ENCODE measurements around the gene SLC47A1.

SLC47A1 gene

GRCh38 chr17:19495828-19496528 is 37.7 kb upstream of the SLC47A1 start:
- TF ChIP-seq CTCF (IDR thresholded peaks at IDR 0.05; ENCODE audit: borderline replicate concordance, extremely low read depth, low read length, poor library complexity, severe bottlenecking) (no peak), EZH2 (IDR thresholded peaks at IDR 0.05; ENCODE audit: borderline replicate concordance, low read depth, low read length, severe bottlenecking) (no peak)
- H3K27ac ChIP-seq (ENCODE audit: low read length) = no peak overlapping the region
- no peak overlapping the region for H2AFZ ChIP-seq (ENCODE audit: low read depth, low read length)

GRCh38 chr17:19497624-19498023 is 36.0 kb upstream of the SLC47A1 start:
- Histone ChIP-seq H3K79me2 (ENCODE audit: insufficient read depth, low read length) (no peaks in the 10 kb centered on the region), H3K9me3 (ENCODE audit: insufficient read depth, low read length, severe bottlenecking) (no peaks in the 10 kb centered on the region), H3K27ac (ENCODE audit: low read length) (no peak overlapping the region), H3K36me3 (ENCODE audit: insufficient read depth, low read length) (no peaks in the 10 kb centered on the region), H3K9ac (ENCODE audit: low read depth, low read length) (no peak overlapping the region), H3K27me3 (ENCODE audit: insufficient read depth, low read length, poor library complexity) (peaks cover 4% of the 10 kb centered on the region), H4K20me1 (ENCODE audit: insufficient read depth, low read length) (no peaks in the 10 kb centered on the region; the same call in 1 of the 2 replicates), H3K4me2 (ENCODE audit: insufficient read depth, low read length) (no peak overlapping the region), H3K4me1 (ENCODE audit: insufficient read depth, low read length) (no peaks in the 10 kb centered on the region), H3K4me3 (ENCODE audit: low read depth in 1 of 2, low read length in 2 of 2) (no peak overlapping the region), H2AFZ (ENCODE audit: low read depth, low read length) (no peak overlapping the region)
- no peak for DNase-seq
- TF ChIP-seq CTCF (IDR thresholded peaks at IDR 0.05; ENCODE audit: borderline replicate concordance, extremely low read depth, low read length, poor library complexity, severe bottlenecking) = no peak
- no peak for TF ChIP-seq EZH2 (IDR thresholded peaks at IDR 0.05; ENCODE audit: borderline replicate concordance, low read depth, low read length, severe bottlenecking)
- no peak for ATAC-seq (ENCODE audit: insufficient read depth, low read depth)

More at GRCh38 chr17:19495828-19496528, 37.7 kb upstream of the SLC47A1 start:
- H3K4me2 ChIP-seq (ENCODE audit: insufficient read depth, low read length) = no peak overlapping the region
- ATAC-seq (ENCODE audit: insufficient read depth, low read depth) (no peak), DNase-seq (no peak)
- H3K36me3 ChIP-seq (ENCODE audit: insufficient read depth, low read length) = no peaks in the 10 kb centered on the region
- H4K20me1 ChIP-seq (ENCODE audit: insufficient read depth, low read length) = no peaks in the 10 kb centered on the region; the same call in 1 of the 2 replicates
- H3K4me3 ChIP-seq (ENCODE audit: low read depth in 1 of 2, low read length in 2 of 2) = no peak overlapping the region
- no peaks in the 10 kb centered on the region for H3K9me3 ChIP-seq (ENCODE audit: insufficient read depth, low read length, severe bottlenecking)
- H3K27me3 ChIP-seq (ENCODE audit: insufficient read depth, low read length, poor library complexity) = peaks cover 4% of the 10 kb centered on the region
- H3K79me2 ChIP-seq (ENCODE audit: insufficient read depth, low read length) = no peaks in the 10 kb centered on the region
- no peaks in the 10 kb centered on the region for H3K4me1 ChIP-seq (ENCODE audit: insufficient read depth, low read length)
- H3K9ac ChIP-seq (ENCODE audit: low read depth, low read length) = no peak overlapping the region

- H3K4me2 ChIP-seq (ENCODE audit: insufficient read depth, low read length) = no peak overlapping the region
- ATAC-seq (ENCODE audit: insufficient read depth, low read depth) (no peak), DNase-seq (no peak)
- H3K4me3 ChIP-seq (ENCODE audit: low read depth in 1 of 2, low read length in 2 of 2) = no peak overlapping the region
- no peak for TF ChIP-seq CTCF (IDR thresholded peaks at IDR 0.05; ENCODE audit: borderline replicate concordance, extremely low read depth, low read length, poor library complexity, severe bottlenecking)
- no peak for TF ChIP-seq EZH2 (IDR thresholded peaks at IDR 0.05; ENCODE audit: borderline replicate concordance, low read depth, low read length, severe bottlenecking)
- no peak overlapping the region for H3K27ac ChIP-seq (ENCODE audit: low read length)
- no peaks in the 10 kb centered on the region for H4K20me1 ChIP-seq (ENCODE audit: insufficient read depth, low read length)
- peaks cover 4% of the 10 kb centered on the region for H3K27me3 ChIP-seq (ENCODE audit: insufficient read depth, low read length, poor library complexity)
- no peaks in the 10 kb centered on the region for H3K4me1 ChIP-seq (ENCODE audit: insufficient read depth, low read length)
- H3K79me2 ChIP-seq (ENCODE audit: insufficient read depth, low read length) = no peaks in the 10 kb centered on the region
- H3K9me3 ChIP-seq (ENCODE audit: insufficient read depth, low read length, severe bottlenecking) = no peaks in the 10 kb centered on the region
- no peaks in the 10 kb centered on the region for H3K36me3 ChIP-seq (ENCODE audit: insufficient read depth, low read length)
- no peak overlapping the region for H2AFZ ChIP-seq (ENCODE audit: low read depth, low read length)
- no peak overlapping the region for H3K9ac ChIP-seq (ENCODE audit: low read depth, low read length)
Measured at GRCh38 chr17:19501219-19501618, 32.4 kb upstream of the SLC47A1 start.

All from DND-41 (cell line).